ENCODE measurements around the gene PLXNA4.

PLXNA4 gene

GRCh38 chr7:132243463-132243862 is 332.8 kb downstream of the PLXNA4 start:
- TF ChIP-seq POLR2AphosphoS5 (IDR thresholded peaks at IDR 0.05; ENCODE audit: low read depth, low read length) (no peak), TAF1 (IDR thresholded peaks at IDR 0.05; ENCODE audit: borderline replicate concordance, insufficient read depth, low read length) (no peak), FOXP2 (optimal IDR thresholded peaks at IDR 0.05; ENCODE audit: borderline replicate concordance, extremely low read depth, extremely low read length, insufficient read depth) (no peak), SIN3A (IDR thresholded peaks at IDR 0.05; ENCODE audit: borderline replicate concordance, insufficient read depth, low read length) (no peak)
- TF ChIP-seq, protein P1, sequence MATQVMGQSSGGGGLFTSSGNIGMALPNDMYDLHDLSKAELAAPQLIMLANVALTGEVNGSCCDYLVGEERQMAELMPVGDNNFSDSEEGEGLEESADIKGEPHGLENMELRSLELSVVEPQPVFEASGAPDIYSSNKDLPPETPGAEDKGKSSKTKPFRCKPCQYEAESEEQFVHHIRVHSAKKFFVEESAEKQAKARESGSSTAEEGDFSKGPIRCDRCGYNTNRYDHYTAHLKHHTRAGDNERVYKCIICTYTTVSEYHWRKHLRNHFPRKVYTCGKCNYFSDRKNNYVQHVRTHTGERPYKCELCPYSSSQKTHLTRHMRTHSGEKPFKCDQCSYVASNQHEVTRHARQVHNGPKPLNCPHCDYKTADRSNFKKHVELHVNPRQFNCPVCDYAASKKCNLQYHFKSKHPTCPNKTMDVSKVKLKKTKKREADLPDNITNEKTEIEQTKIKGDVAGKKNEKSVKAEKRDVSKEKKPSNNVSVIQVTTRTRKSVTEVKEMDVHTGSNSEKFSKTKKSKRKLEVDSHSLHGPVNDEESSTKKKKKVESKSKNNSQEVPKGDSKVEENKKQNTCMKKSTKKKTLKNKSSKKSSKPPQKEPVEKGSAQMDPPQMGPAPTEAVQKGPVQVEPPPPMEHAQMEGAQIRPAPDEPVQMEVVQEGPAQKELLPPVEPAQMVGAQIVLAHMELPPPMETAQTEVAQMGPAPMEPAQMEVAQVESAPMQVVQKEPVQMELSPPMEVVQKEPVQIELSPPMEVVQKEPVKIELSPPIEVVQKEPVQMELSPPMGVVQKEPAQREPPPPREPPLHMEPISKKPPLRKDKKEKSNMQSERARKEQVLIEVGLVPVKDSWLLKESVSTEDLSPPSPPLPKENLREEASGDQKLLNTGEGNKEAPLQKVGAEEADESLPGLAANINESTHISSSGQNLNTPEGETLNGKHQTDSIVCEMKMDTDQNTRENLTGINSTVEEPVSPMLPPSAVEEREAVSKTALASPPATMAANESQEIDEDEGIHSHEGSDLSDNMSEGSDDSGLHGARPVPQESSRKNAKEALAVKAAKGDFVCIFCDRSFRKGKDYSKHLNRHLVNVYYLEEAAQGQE (IDR thresholded peaks at IDR 0.05; ENCODE audit: insufficient read depth in 1 of 2, low read depth in 2 of 2, low read length in 2 of 2), result no peak

- TF ChIP-seq POLR2AphosphoS5 (IDR thresholded peaks at IDR 0.05; ENCODE audit: low read depth, low read length) (no peak), TAF1 (IDR thresholded peaks at IDR 0.05; ENCODE audit: borderline replicate concordance, insufficient read depth, low read length) (no peak), SIN3A (IDR thresholded peaks at IDR 0.05; ENCODE audit: borderline replicate concordance, insufficient read depth, low read length) (no peak), FOXP2 (optimal IDR thresholded peaks at IDR 0.05; ENCODE audit: borderline replicate concordance, extremely low read depth, extremely low read length, insufficient read depth) (no peak)
- TF ChIP-seq, protein P1 (IDR thresholded peaks at IDR 0.05; ENCODE audit: insufficient read depth in 1 of 2, low read depth in 2 of 2, low read length in 2 of 2), result no peak
These were observed 333.2 kb downstream of the PLXNA4 start for GRCh38 chr7:132243051-132243450.

DNA sequence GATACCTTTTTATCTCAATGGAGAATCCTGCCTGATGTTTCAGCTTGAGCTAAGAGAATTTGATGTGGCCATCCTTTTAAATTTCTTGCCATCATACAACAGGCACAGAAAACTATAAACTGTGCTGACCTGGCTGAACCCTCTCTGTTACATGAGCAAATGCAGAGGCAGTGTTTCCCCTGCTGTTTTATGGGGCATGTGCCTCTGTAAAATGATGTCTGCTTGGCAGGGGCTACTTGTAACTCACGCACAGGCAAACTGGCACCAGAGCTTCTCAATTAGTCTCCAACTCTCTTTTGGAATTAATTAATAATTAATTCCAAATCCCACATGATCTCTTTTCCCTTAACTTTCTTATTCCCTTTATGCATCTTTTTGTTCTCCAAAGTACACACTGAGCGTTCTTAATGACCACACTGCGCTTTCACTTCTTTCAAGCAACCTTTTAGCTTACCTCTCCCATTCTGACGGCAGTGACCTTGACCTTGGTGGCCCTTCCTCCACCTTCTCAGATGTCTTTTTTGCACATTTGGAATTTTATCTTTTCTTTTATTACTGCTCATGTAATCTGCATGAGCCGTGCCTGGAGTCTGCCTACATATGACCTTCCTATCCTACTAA is 334.0 kb downstream of the PLXNA4 start:
- TF ChIP-seq SIN3A (IDR thresholded peaks at IDR 0.05; ENCODE audit: borderline replicate concordance, insufficient read depth, low read length) (no peak), FOXP2 (optimal IDR thresholded peaks at IDR 0.05; ENCODE audit: borderline replicate concordance, extremely low read depth, extremely low read length, insufficient read depth) (no peak), TAF1 (IDR thresholded peaks at IDR 0.05; ENCODE audit: borderline replicate concordance, insufficient read depth, low read length) (no peak), POLR2AphosphoS5 (IDR thresholded peaks at IDR 0.05; ENCODE audit: low read depth, low read length) (no peak)
- TF ChIP-seq, protein P1 (IDR thresholded peaks at IDR 0.05; ENCODE audit: insufficient read depth in 1 of 2, low read depth in 2 of 2, low read length in 2 of 2), result no peak

- TF ChIP-seq, protein P1 (IDR thresholded peaks at IDR 0.05; ENCODE audit: insufficient read depth in 1 of 2, low read depth in 2 of 2, low read length in 2 of 2), result no peak
- TF ChIP-seq POLR2AphosphoS5 (IDR thresholded peaks at IDR 0.05; ENCODE audit: low read depth, low read length), result no peak
- no peak for TF ChIP-seq TAF1 (IDR thresholded peaks at IDR 0.05; ENCODE audit: borderline replicate concordance, insufficient read depth, low read length)
- TF ChIP-seq FOXP2 (optimal IDR thresholded peaks at IDR 0.05; ENCODE audit: borderline replicate concordance, extremely low read depth, extremely low read length, insufficient read depth), result no peak
- no peak for TF ChIP-seq SIN3A (IDR thresholded peaks at IDR 0.05; ENCODE audit: borderline replicate concordance, insufficient read depth, low read length)
These were observed 335.3 kb downstream of the PLXNA4 start for GRCh38 chr7:132240821-132241422.
